Trophoblast cell (in vitro differentiated cells and primary cell): ENCODE results near the gene CIC.

ENCODE experiments used
- DNase-seq, 2 donors: peaks; one replicate each; pipeline ENCODE4 v3.0.0-alpha.2; 2016
- H2AFZ ChIP-seq: 2 replicates; pipeline ENCODE4 v1.6.1; 2013; ENCODE audit warnings: low read length, moderate library complexity, mild to moderate bottlenecking; ENCODE audit not compliant: insufficient read depth, poor library complexity
- H2AK5ac ChIP-seq: 2 replicates; pipeline ENCODE4 v1.6.1; 2013; ENCODE audit warnings: mild to moderate bottlenecking, low read length
- H2BK120ac ChIP-seq: 2 replicates; pipeline ENCODE4 v1.6.1; 2013; ENCODE audit warnings: low read length, mild to moderate bottlenecking, moderate library complexity; ENCODE audit not compliant: insufficient read depth, poor library complexity
- H2BK12ac ChIP-seq: 2 replicates; pipeline ENCODE4 v1.6.1; 2013; ENCODE audit warnings: mild to moderate bottlenecking, low read length, moderate library complexity
- H2BK5ac ChIP-seq: 2 replicates; pipeline ENCODE4 v1.6.1; 2013; ENCODE audit warnings: low read length, low read depth, moderate library complexity, mild to moderate bottlenecking; ENCODE audit not compliant: poor library complexity
- H3K14ac ChIP-seq: 2 replicates; pipeline ENCODE4 v1.6.1; 2013; ENCODE audit warnings: mild to moderate bottlenecking, low read length
- H3K18ac ChIP-seq: 2 replicates; pipeline ENCODE4 v1.6.1; 2013; ENCODE audit warnings: mild to moderate bottlenecking, low read length
- H3K23ac ChIP-seq: 2 replicates; pipeline ENCODE4 v1.6.1; 2013; ENCODE audit warnings: low read length
- H3K27ac ChIP-seq: 2 replicates; pipeline ENCODE4 v1.5.1; 2013; ENCODE audit warnings: low read depth, mild to moderate bottlenecking, inconsistent platforms, low read length, moderate library complexity
- H3K27me3 ChIP-seq: 2 replicates; pipeline ENCODE4 v1.6.1; 2013; ENCODE audit warnings: inconsistent platforms, mild to moderate bottlenecking, low read length, moderate library complexity; ENCODE audit not compliant: insufficient read depth
- H3K36me3 ChIP-seq, 2 experiments: 1 replicate in 1 of 2; 2 replicates in 1 of 2; pipeline ENCODE4 v1.6.1; 2013; ENCODE audit warnings: low read length in 2 of 2, mild to moderate bottlenecking in 2 of 2, moderate library complexity in 1 of 2; ENCODE audit not compliant: insufficient read depth in 2 of 2, control insufficient read depth in 1 of 2
- H3K4ac ChIP-seq: 2 replicates; pipeline ENCODE4 v1.6.1; 2013; ENCODE audit warnings: low read depth, mild to moderate bottlenecking, low read length, moderate library complexity
- H3K4me1 ChIP-seq, 2 experiments: 1 replicate in 1 of 2; 2 replicates in 1 of 2; pipeline ENCODE4 v1.6.1; 2013; ENCODE audit warnings: low read length in 2 of 2, mild to moderate bottlenecking in 2 of 2, moderate library complexity in 1 of 2; ENCODE audit not compliant: insufficient read depth in 2 of 2, control insufficient read depth in 1 of 2
- H3K4me2 ChIP-seq: 2 replicates; pipeline ENCODE4 v1.6.1; 2013; ENCODE audit warnings: inconsistent platforms, mild to moderate bottlenecking, low read length, moderate library complexity
- H3K4me3 ChIP-seq: 2 replicates; pipeline ENCODE4 v1.5.1; 2013; ENCODE audit warnings: mild to moderate bottlenecking, low read depth, low read length, inconsistent platforms
- H3K79me1 ChIP-seq: one replicate; pipeline ENCODE4 v1.6.1; 2013; ENCODE audit warnings: low read length
- H3K79me2 ChIP-seq: 2 replicates; pipeline ENCODE4 v1.6.1; 2013; ENCODE audit warnings: low read length, mild to moderate bottlenecking; ENCODE audit not compliant: control insufficient read depth, insufficient read depth, poor library complexity
- H3K9ac ChIP-seq: 2 replicates; pipeline ENCODE4 v1.6.1; 2013; ENCODE audit warnings: mild to moderate bottlenecking, low read length
- H3K9me3 ChIP-seq: 2 replicates; pipeline ENCODE4 v1.6.1; 2013; ENCODE audit warnings: low read depth, mild to moderate bottlenecking, control low read depth, inconsistent platforms, low read length; ENCODE audit not compliant: insufficient read depth
- H4K12ac ChIP-seq: 2 replicates; pipeline ENCODE4 v1.6.1; 2013; ENCODE audit warnings: low read depth, mild to moderate bottlenecking, low read length, moderate library complexity
- H4K8ac ChIP-seq: 2 replicates; pipeline ENCODE4 v1.6.1; 2013; ENCODE audit warnings: low read depth, mild to moderate bottlenecking, low read length, moderate library complexity
- H4K91ac ChIP-seq: one replicate; pipeline ENCODE4 v1.6.1; 2013; ENCODE audit warnings: low read depth, mild to moderate bottlenecking, low read length, moderate library complexity
- WGBS: extraction: QIAGEN DNeasy Blood & Tissue Kit; methylation state at CpG from one replicate; pipeline ENCODE4 v1.1.7; 2013; ENCODE audit warnings: missing lambda C conversion rate; ENCODE audit not compliant: insufficient read length, insufficient coverage; ENCODE audit errors: extremely low coverage; 5-methylcytosine and 5-hydroxymethylcytosine counted together

CIC gene

DNA sequence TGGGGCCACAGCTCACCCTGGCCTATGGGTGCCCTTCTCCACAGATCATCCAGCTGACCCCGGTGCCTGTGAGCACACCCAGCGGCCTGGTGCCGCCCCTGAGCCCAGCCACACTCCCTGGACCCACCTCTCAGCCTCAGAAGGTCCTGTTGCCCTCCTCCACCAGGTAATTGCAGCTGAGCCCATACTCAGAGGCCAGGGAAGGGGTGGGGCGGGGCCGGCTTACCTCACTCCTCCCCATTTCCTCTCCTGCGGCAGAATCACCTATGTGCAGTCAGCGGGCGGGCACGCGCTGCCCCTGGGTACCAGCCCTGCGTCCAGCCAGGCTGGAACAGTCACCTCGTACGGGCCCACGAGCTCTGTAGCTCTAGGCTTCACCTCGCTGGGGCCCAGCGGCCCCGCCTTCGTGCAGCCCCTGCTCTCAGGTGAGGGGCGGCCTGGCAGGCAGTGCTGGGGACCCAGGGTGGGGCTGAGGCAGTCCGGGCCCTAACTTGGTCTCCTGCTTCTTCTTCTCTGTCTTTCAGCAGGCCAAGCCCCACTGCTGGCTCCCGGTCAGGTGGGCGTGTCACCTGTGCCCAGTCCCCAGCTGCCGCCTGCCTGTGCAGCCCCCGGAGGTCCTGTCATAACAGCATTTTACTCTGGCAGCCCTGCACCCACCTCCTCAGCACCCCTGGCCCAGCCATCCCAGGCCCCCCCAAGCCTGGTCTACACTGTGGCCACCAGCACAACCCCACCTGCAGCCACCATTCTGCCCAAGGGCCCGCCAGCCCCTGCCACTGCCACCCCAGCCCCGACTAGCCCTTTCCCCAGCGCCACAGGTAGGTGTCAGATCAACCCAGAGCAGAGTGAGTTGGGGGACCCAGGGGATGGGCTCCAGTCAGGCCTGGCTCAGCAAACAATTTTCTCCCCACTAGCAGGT, 23.2 kb downstream of the CIC start:
- Histone ChIP-seq H3K18ac (no peak overlapping the region), H2BK12ac (no peak overlapping the region), H3K4me2 (no peak overlapping the region), H4K91ac (no peak overlapping the region), H4K8ac (no peak overlapping the region), H3K27ac (no peak overlapping the region), H4K12ac (no peak overlapping the region), H2BK120ac (no peak overlapping the region), H3K23ac (no peak overlapping the region), H2AK5ac (no peak overlapping the region), H2BK5ac (no peak overlapping the region), H3K14ac (no peak overlapping the region), H3K79me1 (no peaks in the 10 kb centered on the region), H3K36me3 (peaks cover 85 to 92% of the 10 kb centered on the region in 2 experiments), H3K79me2 (no peaks in the 10 kb centered on the region), H3K9me3 (peaks cover 3% of the 10 kb centered on the region), H3K4ac (no peak overlapping the region), H3K4me3 (no peak overlapping the region), H3K9ac (no peak overlapping the region), H3K27me3 (no peaks in the 10 kb centered on the region), H3K4me1 (no peaks in the 10 kb centered on the region), H2AFZ (no peak overlapping the region)
- no CpG with 5 or more reads among the region's 27 CpGs for WGBS
- no peak for DNase-seq

DNA sequence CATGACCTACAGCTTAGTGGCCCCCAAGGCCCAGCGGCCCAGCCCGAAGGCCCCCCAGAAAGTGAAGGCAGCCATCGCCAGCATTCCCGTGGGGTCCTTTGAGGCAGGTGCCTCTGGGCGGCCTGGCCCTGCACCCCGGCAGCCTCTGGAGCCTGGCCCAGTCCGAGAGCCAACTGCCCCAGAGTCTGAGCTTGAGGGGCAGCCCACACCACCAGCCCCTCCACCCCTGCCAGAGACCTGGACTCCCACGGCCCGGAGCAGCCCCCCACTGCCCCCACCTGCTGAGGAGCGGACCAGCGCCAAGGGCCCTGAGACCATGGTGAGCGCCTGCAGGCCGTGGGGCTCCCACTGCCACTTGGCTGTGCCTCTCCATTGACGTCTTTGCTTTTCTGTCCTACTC, 23.9 kb downstream of the CIC start:
- Histone ChIP-seq H3K9me3 (peaks cover 3% of the 10 kb centered on the region), H3K18ac (no peak overlapping the region), H2BK12ac (no peak overlapping the region), H3K4me1 (no peaks in the 10 kb centered on the region), H2BK120ac (no peak overlapping the region), H3K79me2 (no peaks in the 10 kb centered on the region), H3K23ac (no peak overlapping the region), H3K4me3 (no peak overlapping the region), H2BK5ac (no peak overlapping the region), H2AK5ac (no peak overlapping the region), H3K79me1 (no peaks in the 10 kb centered on the region), H4K12ac (no peak overlapping the region), H3K27ac (no peak overlapping the region), H4K8ac (no peak overlapping the region), H3K4ac (no peak overlapping the region), H2AFZ (no peak overlapping the region), H3K9ac (no peak overlapping the region), H3K27me3 (no peaks in the 10 kb centered on the region), H3K36me3 (peaks cover 81 to 85% of the 10 kb centered on the region in 2 experiments), H4K91ac (no peak overlapping the region), H3K14ac (no peak overlapping the region), H3K4me2 (no peak overlapping the region)
- WGBS = no CpG with 5 or more reads among the region's 14 CpGs
- DNase-seq = no peak

DNA sequence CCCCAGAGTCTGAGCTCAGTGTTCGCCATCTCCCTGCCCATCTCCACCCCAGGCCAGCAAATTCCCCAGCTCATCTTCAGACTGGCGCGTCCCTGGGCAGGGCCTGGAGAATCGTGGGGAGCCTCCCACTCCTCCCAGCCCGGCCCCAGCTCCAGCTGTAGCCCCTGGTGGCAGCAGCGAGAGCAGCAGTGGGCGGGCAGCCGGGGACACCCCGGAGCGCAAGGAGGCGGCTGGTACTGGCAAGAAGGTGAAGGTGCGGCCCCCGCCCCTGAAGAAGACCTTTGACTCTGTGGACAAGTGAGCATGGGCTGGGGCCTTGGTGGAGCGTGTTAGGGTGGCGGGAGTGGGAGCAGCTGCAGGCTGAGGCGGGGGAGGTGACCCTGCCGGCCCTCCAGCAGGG, 24.5 kb downstream of the CIC start:
- Histone ChIP-seq H3K9ac (no peak overlapping the region), H2BK5ac (no peak overlapping the region), H3K18ac (no peak overlapping the region), H3K14ac (no peak overlapping the region), H3K79me2 (no peaks in the 10 kb centered on the region), H4K91ac (no peak overlapping the region), H2AFZ (no peak overlapping the region), H3K36me3 (peaks cover 77 to 79% of the 10 kb centered on the region in 2 experiments), H3K27ac (no peak overlapping the region), H3K27me3 (no peaks in the 10 kb centered on the region), H2BK12ac (no peak overlapping the region), H3K4ac (no peak overlapping the region), H4K12ac (no peak overlapping the region), H2AK5ac (no peak overlapping the region), H3K9me3 (peaks cover 3% of the 10 kb centered on the region), H3K4me1 (no peaks in the 10 kb centered on the region), H4K8ac (no peak overlapping the region), H2BK120ac (no peak overlapping the region), H3K4me2 (no peak overlapping the region), H3K4me3 (no peak overlapping the region), H3K23ac (no peak overlapping the region), H3K79me1 (no peaks in the 10 kb centered on the region)
- no CpG with 5 or more reads among the region's 17 CpGs for WGBS
- no peak for DNase-seq

DNA sequence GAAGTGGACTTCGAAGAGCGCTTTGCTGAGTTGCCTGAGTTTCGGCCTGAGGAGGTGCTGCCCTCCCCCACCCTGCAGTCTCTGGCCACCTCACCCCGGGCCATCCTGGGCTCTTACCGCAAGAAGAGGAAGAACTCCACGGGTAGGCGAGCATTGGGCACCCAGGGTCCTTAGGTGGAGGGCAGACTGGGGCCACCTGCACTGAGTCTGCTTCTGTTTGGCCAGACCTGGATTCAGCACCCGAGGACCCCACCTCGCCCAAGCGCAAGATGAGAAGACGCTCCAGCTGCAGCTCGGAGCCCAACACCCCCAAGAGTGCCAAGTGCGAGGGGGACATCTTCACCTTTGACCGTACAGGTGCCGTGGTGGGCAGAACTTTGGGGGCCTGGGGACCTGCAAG, 24.9 kb downstream of the CIC start:
- no peak for DNase-seq
- Histone ChIP-seq H4K12ac (no peak overlapping the region), H4K8ac (no peak overlapping the region), H3K79me2 (no peaks in the 10 kb centered on the region), H3K79me1 (no peaks in the 10 kb centered on the region), H3K4me2 (no peak overlapping the region), H4K91ac (no peak overlapping the region), H2AK5ac (no peak overlapping the region), H3K18ac (no peak overlapping the region), H3K4ac (no peak overlapping the region), H3K14ac (no peak overlapping the region), H3K9ac (no peak overlapping the region), H3K36me3 (peaks cover 73 to 75% of the 10 kb centered on the region in 2 experiments), H3K4me3 (no peak overlapping the region), H3K9me3 (peaks cover 3% of the 10 kb centered on the region), H3K23ac (no peak overlapping the region), H2BK12ac (no peak overlapping the region), H3K27me3 (no peaks in the 10 kb centered on the region), H2BK120ac (no peak overlapping the region), H2BK5ac (no peak overlapping the region), H3K4me1 (no peaks in the 10 kb centered on the region), H3K27ac (no peak overlapping the region), H2AFZ (no peak overlapping the region)
- WGBS = no CpG with 5 or more reads among the region's 15 CpGs
